ENCODE data around the gene ACAT2. TPM values are rescaled to one million over a fixed set of nuclear protein-coding genes. Genes with fewer than 3 reads are reported as not detected.
"Not testable (repeated sequence)": the region's sequence is repeated elsewhere in the genome, so short reads cannot be mapped to it uniquely, and the experiment has no call there.

ACAT2 gene

GRCh38 chr6:159819932-159820640 lies 58.2 kb downstream of the ACAT2 start:
- Histone ChIP-seq H3K4me3 (ENCODE audit: low read length) (peak overlapping the region; percentile 42), H3K27me3 (ENCODE audit: control insufficient read depth, insufficient read depth, low read length) (peaks cover 9% of the 10 kb centered on the region), H3K36me3 (ENCODE audit: insufficient read depth, low read length) (no peaks in the 10 kb centered on the region), H3K4me2 (ENCODE audit: low read length) (peak overlapping the region; percentile 67), H3K4me1 (ENCODE audit: control insufficient read depth, insufficient read depth, low read length) (peaks cover 9% of the 10 kb centered on the region), H3K9ac (ENCODE audit: low read depth, low read length) (no peak overlapping the region), H3K9me3 (replicated peaks; ENCODE audit: low read length) (no peaks in the 10 kb centered on the region)

DNA sequence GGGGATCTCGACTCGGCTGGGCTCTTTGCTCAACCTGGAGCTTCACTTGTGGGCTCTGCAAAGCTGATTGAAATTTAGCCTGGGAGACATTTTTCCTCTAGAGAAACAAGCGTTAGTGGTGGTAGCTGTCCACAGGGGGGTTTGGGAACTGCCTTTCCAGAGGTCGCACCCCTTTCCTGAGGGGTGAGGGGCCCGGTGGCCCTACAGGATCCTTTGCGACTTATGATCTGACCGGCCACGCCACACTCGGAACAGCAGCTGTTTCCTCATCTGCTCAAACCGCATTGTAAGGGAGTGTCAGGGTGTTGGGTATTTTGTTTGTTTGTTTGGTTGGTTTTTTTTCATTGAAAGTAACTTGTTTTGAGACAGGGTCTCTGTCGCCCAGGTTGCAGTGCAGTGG lies 59.3 kb downstream of the ACAT2 start:
- H3K4me3 ChIP-seq (ENCODE audit: low read length): no peak overlapping the region
- no peak overlapping the region for H3K4me2 ChIP-seq (ENCODE audit: low read length)
- H3K9ac ChIP-seq (ENCODE audit: low read depth, low read length): no peak overlapping the region
- H3K4me1 ChIP-seq (ENCODE audit: control insufficient read depth, insufficient read depth, low read length): peaks cover 9% of the 10 kb centered on the region
- no peaks in the 10 kb centered on the region for H3K36me3 ChIP-seq (ENCODE audit: insufficient read depth, low read length)
- peaks cover 9% of the 10 kb centered on the region for H3K27me3 ChIP-seq (ENCODE audit: control insufficient read depth, insufficient read depth, low read length)
- H3K9me3 ChIP-seq (replicated peaks; ENCODE audit: low read length): no peaks in the 10 kb centered on the region

- Histone ChIP-seq H3K36me3 (ENCODE audit: insufficient read depth, low read length) (no peaks in the 10 kb centered on the region), H3K27me3 (ENCODE audit: control insufficient read depth, insufficient read depth, low read length) (peaks cover 9% of the 10 kb centered on the region), H3K4me3 (ENCODE audit: low read length) (no peak overlapping the region), H3K4me1 (ENCODE audit: control insufficient read depth, insufficient read depth, low read length) (peaks cover 9% of the 10 kb centered on the region), H3K4me2 (ENCODE audit: low read length) (no peak overlapping the region), H3K9me3 (replicated peaks; ENCODE audit: low read length) (no peaks in the 10 kb centered on the region), H3K9ac (ENCODE audit: low read depth, low read length) (no peak overlapping the region)
Observed at GRCh38 chr6:159821726-159822125, 59.9 kb downstream of the ACAT2 start.

DNA sequence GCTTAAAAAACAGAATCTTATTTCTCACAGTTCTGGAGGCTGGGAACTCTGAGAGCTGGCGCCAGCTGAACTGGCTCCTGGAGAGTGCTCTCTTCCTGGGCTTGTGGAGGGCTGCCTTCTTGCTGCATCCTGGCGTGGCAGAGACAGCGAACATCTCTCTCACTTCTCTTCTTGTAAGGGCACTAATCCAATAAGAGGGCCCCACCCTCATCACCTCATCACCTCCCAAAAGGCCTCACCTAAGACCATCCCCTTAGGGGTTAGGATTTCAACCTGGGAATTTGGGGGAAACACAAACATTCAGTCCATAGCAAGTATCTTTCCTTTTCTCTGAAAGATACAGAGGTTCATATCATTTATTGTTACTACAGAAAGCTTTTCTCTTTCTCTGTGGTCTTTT lies 62.1 kb downstream of the ACAT2 start:
- no peaks in the 10 kb centered on the region for H3K36me3 ChIP-seq (ENCODE audit: insufficient read depth, low read length)
- H3K9me3 ChIP-seq (replicated peaks; ENCODE audit: low read length): no peaks in the 10 kb centered on the region
- H3K4me3 ChIP-seq (ENCODE audit: low read length): no peak overlapping the region
- H3K9ac ChIP-seq (ENCODE audit: low read depth, low read length): no peak overlapping the region
- peaks cover 9% of the 10 kb centered on the region for H3K4me1 ChIP-seq (ENCODE audit: control insufficient read depth, insufficient read depth, low read length)
- H3K27me3 ChIP-seq (ENCODE audit: control insufficient read depth, insufficient read depth, low read length): peaks cover 9% of the 10 kb centered on the region
- no peak overlapping the region for H3K4me2 ChIP-seq (ENCODE audit: low read length)

- H3K27me3 ChIP-seq (ENCODE audit: control insufficient read depth, insufficient read depth, low read length); H3K4me1 ChIP-seq (ENCODE audit: control insufficient read depth, insufficient read depth, low read length); H3K4me3 ChIP-seq (ENCODE audit: low read length); H3K9me3 ChIP-seq (replicated peaks; ENCODE audit: low read length); H3K9ac ChIP-seq (ENCODE audit: low read depth, low read length); H3K4me2 ChIP-seq (ENCODE audit: low read length); H3K36me3 ChIP-seq (ENCODE audit: insufficient read depth, low read length): not testable (repeated sequence)
Observed at GRCh38 chr6:159824690-159825089, 62.8 kb downstream of the ACAT2 start.

DNA sequence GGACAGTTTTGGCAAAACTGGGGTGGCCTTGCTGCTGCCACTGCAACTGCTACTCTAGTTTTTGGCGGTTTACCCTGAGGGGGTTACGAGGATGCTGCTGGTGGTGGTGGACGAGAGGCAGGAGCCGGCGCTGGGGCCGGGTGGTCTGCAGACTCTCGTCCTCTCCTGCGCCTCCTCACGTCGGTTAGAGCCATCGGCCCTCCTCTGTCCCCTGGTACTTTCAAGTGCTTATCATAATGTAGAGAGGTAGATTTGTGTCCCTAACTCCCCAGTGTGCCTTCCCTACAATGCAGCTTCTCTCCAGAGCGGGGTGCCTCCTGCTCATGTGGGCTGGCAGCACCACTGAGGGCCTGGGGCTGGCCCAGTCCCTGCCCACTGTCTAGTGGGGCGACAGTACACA lies 64.2 kb downstream of the ACAT2 start:
- H3K4me1 ChIP-seq (ENCODE audit: control insufficient read depth, insufficient read depth, low read length): no peaks in the 10 kb centered on the region
- peaks cover 3% of the 10 kb centered on the region for H3K27me3 ChIP-seq (ENCODE audit: control insufficient read depth, insufficient read depth, low read length)
- H3K9ac ChIP-seq (ENCODE audit: low read depth, low read length): no peak overlapping the region
- no peaks in the 10 kb centered on the region for H3K9me3 ChIP-seq (replicated peaks; ENCODE audit: low read length)
- no peaks in the 10 kb centered on the region for H3K36me3 ChIP-seq (ENCODE audit: insufficient read depth, low read length)
- H3K4me2 ChIP-seq (ENCODE audit: low read length): no peak overlapping the region
- no peak overlapping the region for H3K4me3 ChIP-seq (ENCODE audit: low read length)

DNA sequence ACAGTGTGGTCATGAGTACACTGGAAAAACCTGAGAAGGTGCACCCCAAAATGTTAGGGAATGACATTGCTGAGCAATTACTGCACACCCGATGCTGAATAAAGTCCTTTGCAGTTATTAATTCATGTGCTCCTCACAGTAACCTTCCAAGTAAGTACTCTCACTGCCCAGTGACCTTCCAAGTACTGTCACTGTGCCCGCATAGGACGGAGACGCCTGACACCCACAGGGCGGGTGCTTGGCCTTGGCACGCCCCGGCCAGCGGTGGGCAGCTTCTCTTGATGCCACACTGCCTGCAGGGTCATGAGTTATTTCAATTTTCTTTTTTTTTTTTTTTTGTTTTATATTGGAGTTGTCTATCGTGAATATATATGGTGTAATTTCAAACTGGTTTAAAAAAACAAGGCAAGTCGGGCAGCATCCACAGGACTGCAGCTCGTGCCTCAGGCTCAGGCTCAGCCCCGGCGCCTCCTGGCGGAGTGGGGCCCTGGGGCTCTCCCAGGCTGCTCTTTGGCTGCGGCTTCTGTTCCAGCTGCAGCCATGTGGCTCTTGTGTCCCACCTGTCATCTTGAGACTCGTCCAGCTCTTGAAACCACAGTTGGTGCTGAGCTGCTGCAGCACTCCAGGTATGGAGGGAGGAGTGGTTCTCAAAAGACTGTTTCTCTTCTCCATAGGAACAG lies 65.3 kb downstream of the ACAT2 start:
- no peak overlapping the region for H3K9ac ChIP-seq (ENCODE audit: low read depth, low read length)
- peaks cover 3% of the 10 kb centered on the region for H3K27me3 ChIP-seq (ENCODE audit: control insufficient read depth, insufficient read depth, low read length)
- H3K9me3 ChIP-seq (replicated peaks; ENCODE audit: low read length): no peaks in the 10 kb centered on the region
- no peak overlapping the region for H3K4me2 ChIP-seq (ENCODE audit: low read length)
- no peak overlapping the region for H3K4me3 ChIP-seq (ENCODE audit: low read length)
- no peaks in the 10 kb centered on the region for H3K36me3 ChIP-seq (ENCODE audit: insufficient read depth, low read length)
- no peaks in the 10 kb centered on the region for H3K4me1 ChIP-seq (ENCODE audit: control insufficient read depth, insufficient read depth, low read length)

DNA sequence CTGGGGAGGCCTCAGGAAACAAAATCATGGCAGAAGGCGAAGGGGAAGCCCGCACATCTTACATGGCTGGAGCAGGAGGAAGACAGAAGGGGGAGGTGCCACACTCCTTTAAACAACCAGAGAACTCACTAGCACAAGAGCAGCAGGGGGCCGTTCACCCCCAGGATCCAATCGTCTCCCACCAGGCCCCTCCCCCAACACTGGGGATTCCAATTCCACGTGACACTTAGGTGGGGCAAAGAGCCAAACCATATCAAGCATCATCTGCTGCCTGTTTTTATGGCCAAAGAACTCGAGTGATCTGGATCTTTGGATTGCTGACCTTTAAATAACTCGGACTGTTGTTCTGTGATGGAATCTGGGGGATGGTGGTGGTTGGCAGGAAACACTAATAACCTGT lies 66.2 kb downstream of the ACAT2 start:
- peaks cover 6% of the 10 kb centered on the region for H3K27me3 ChIP-seq (ENCODE audit: control insufficient read depth, insufficient read depth, low read length)
- H3K4me3 ChIP-seq (ENCODE audit: low read length): no peak overlapping the region
- no peaks in the 10 kb centered on the region for H3K36me3 ChIP-seq (ENCODE audit: insufficient read depth, low read length)
- H3K4me2 ChIP-seq (ENCODE audit: low read length): no peak overlapping the region
- H3K9ac ChIP-seq (ENCODE audit: low read depth, low read length): no peak overlapping the region
- H3K4me1 ChIP-seq (ENCODE audit: control insufficient read depth, insufficient read depth, low read length): no peaks in the 10 kb centered on the region
- no peaks in the 10 kb centered on the region for H3K9me3 ChIP-seq (replicated peaks; ENCODE audit: low read length)

Small RNA genes within 50 kb of the gene (small RNA-seq; reads per million reads assigned to genes)
- gene RNU4ATAC18P (not detected), gene SNORA20 (688 reads per million, percentile 99 among the genes with 10 or more reads in this experiment), gene SNORA29 (not detected)

All from skeletal muscle satellite cell (primary cell).